ENCODE results near the gene TRIO.

Gene TRIO

DNA sequence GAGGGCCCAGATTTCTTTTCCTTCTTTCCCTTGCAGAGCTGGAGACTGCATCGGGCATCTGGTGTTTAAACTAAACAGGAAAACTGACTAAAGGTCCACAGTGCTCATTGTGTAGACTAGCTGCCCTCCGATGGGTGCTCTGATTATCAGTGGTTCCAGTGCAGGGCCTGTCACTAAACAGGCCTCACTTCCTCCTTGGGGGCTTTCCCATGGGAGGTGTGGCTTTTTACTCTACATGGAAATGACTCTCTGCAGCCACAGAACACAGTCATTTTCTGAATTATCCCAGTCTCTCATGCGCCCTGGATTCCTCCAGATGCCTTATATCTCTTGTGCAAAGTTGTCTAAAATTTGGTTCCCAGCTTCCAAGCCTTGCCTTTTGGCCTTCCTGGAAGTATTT is 199.2 kb downstream of the TRIO start:
- no peaks in the 10 kb centered on the region for H3K9me3 ChIP-seq (replicated peaks; ENCODE audit: insufficient read depth, low read length)
- H3K79me2 ChIP-seq (ENCODE audit: low read length), result no peaks in the 10 kb centered on the region
- H3K36me3 ChIP-seq (replicated peaks; ENCODE audit: insufficient read depth, low read length), result no peaks in the 10 kb centered on the region
- H3K9me2 ChIP-seq (replicated peaks; ENCODE audit: insufficient read depth, low read length), result no peaks in the 10 kb centered on the region
- H3F3A ChIP-seq (ENCODE audit: insufficient read depth, low read length), result no peaks in the 10 kb centered on the region
- no peak overlapping the region for H3K4me2 ChIP-seq (ENCODE audit: low read depth, low read length)
- no peak overlapping the region for H3K27ac ChIP-seq (ENCODE audit: low read length)
- TF ChIP-seq EZH2 (optimal IDR thresholded peaks at IDR 0.05; ENCODE audit: low read depth, low read length) (no peak), EZH2phosphoT487 (IDR thresholded peaks at IDR 0.05; ENCODE audit: low read length) (no peak)
- TF ChIP-seq, protein P1, sequence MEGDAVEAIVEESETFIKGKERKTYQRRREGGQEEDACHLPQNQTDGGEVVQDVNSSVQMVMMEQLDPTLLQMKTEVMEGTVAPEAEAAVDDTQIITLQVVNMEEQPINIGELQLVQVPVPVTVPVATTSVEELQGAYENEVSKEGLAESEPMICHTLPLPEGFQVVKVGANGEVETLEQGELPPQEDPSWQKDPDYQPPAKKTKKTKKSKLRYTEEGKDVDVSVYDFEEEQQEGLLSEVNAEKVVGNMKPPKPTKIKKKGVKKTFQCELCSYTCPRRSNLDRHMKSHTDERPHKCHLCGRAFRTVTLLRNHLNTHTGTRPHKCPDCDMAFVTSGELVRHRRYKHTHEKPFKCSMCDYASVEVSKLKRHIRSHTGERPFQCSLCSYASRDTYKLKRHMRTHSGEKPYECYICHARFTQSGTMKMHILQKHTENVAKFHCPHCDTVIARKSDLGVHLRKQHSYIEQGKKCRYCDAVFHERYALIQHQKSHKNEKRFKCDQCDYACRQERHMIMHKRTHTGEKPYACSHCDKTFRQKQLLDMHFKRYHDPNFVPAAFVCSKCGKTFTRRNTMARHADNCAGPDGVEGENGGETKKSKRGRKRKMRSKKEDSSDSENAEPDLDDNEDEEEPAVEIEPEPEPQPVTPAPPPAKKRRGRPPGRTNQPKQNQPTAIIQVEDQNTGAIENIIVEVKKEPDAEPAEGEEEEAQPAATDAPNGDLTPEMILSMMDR (IDR thresholded peaks at IDR 0.05; ENCODE audit: low read length), result no peak
- H4K20me1 ChIP-seq (ENCODE audit: insufficient read depth, low read length), result no peaks in the 10 kb centered on the region
- H2AFZ ChIP-seq (ENCODE audit: low read length), result no peak overlapping the region
- H3K27me3 ChIP-seq (replicated peaks; ENCODE audit: insufficient read depth, low read length), result no peaks in the 10 kb centered on the region
- no peak for DNase-seq
- H3K4me3 ChIP-seq (ENCODE audit: low read length), result no peak overlapping the region
- H3K9ac ChIP-seq (ENCODE audit: low read length), result no peak overlapping the region
- no peaks in the 10 kb centered on the region for H3K4me1 ChIP-seq (ENCODE audit: low read length)

DNA sequence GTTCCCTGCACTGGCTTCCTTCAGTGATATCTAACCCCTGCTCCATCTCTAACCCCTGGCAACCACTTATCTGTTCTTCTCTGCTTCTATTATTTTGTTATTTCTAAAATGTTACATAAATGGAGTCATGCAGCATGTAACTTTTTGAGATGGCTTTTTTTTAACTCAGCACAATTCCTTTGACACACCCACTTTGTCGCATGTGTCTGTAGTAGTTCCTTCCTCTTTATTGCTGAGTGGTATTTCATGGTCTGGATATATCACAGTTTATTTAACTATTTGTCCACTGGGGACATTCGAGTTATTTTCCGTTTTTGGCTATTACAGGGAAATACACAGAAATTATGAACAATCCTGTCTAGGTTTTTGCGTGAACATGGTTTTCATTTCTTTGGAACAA is 200.2 kb downstream of the TRIO start:
- Histone ChIP-seq H3K9ac (ENCODE audit: low read length) (no peak overlapping the region), H3K9me2 (replicated peaks; ENCODE audit: insufficient read depth, low read length) (no peaks in the 10 kb centered on the region), H3K4me3 (ENCODE audit: low read length) (no peak overlapping the region), H3K9me3 (replicated peaks; ENCODE audit: insufficient read depth, low read length) (no peaks in the 10 kb centered on the region), H3F3A (ENCODE audit: insufficient read depth, low read length) (no peaks in the 10 kb centered on the region), H3K36me3 (replicated peaks; ENCODE audit: insufficient read depth, low read length) (no peaks in the 10 kb centered on the region), H3K4me2 (ENCODE audit: low read depth, low read length) (no peak overlapping the region), H3K79me2 (ENCODE audit: low read length) (no peaks in the 10 kb centered on the region), H4K20me1 (ENCODE audit: insufficient read depth, low read length) (no peaks in the 10 kb centered on the region), H2AFZ (ENCODE audit: low read length) (no peak overlapping the region), H3K4me1 (ENCODE audit: low read length) (no peaks in the 10 kb centered on the region), H3K27me3 (replicated peaks; ENCODE audit: insufficient read depth, low read length) (no peaks in the 10 kb centered on the region), H3K27ac (ENCODE audit: low read length) (no peak overlapping the region)
- TF ChIP-seq EZH2phosphoT487 (IDR thresholded peaks at IDR 0.05; ENCODE audit: low read length) (no peak), EZH2 (optimal IDR thresholded peaks at IDR 0.05; ENCODE audit: low read depth, low read length) (no peak)
- TF ChIP-seq, protein P1 (IDR thresholded peaks at IDR 0.05; ENCODE audit: low read length), result no peak
- no peak for DNase-seq

DNA sequence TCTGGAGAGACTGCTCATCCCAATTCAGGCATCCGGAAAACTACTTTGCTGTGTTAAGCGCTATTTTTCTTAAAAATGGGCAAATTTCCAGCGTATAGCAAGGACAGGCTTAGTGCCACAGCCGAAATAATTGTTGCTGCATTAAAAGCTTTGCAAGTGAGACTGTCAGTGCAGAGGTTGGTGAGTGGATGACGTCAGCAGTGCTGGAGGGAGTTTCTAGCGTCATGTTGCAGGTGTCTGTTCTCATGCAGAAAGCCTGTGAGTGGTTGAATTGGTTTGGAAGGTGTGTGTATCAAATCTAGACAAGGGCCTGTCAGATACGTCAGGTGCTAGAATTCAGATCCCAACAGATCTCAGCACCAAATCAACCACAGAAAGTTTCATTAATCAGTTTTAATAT is 204.4 kb downstream of the TRIO start:
- H3K9ac ChIP-seq (ENCODE audit: low read length), result no peak overlapping the region
- H3K27me3 ChIP-seq (replicated peaks; ENCODE audit: insufficient read depth, low read length), result no peaks in the 10 kb centered on the region
- no peaks in the 10 kb centered on the region for H3K9me3 ChIP-seq (replicated peaks; ENCODE audit: insufficient read depth, low read length)
- no peaks in the 10 kb centered on the region for H3K9me2 ChIP-seq (replicated peaks; ENCODE audit: insufficient read depth, low read length)
- no peak overlapping the region for H3K4me3 ChIP-seq (ENCODE audit: low read length)
- H3K27ac ChIP-seq (ENCODE audit: low read length), result no peak overlapping the region
- H2AFZ ChIP-seq (ENCODE audit: low read length), result no peak overlapping the region
- H3K4me1 ChIP-seq (ENCODE audit: low read length), result no peaks in the 10 kb centered on the region
- TF ChIP-seq EZH2phosphoT487 (IDR thresholded peaks at IDR 0.05; ENCODE audit: low read length), result no peak
- TF ChIP-seq, protein P1 (IDR thresholded peaks at IDR 0.05; ENCODE audit: low read length), result no peak
- no peak for TF ChIP-seq EZH2 (optimal IDR thresholded peaks at IDR 0.05; ENCODE audit: low read depth, low read length)
- no peaks in the 10 kb centered on the region for H3F3A ChIP-seq (ENCODE audit: insufficient read depth, low read length)
- no peak overlapping the region for H3K4me2 ChIP-seq (ENCODE audit: low read depth, low read length)
- no peaks in the 10 kb centered on the region for H4K20me1 ChIP-seq (ENCODE audit: insufficient read depth, low read length)
- no peaks in the 10 kb centered on the region for H3K79me2 ChIP-seq (ENCODE audit: low read length)
- DNase-seq, result no peak
- H3K36me3 ChIP-seq (replicated peaks; ENCODE audit: insufficient read depth, low read length), result no peaks in the 10 kb centered on the region
